ENCODE results near the gene VPS35. TPM values are rescaled to one million over a fixed set of nuclear protein-coding genes. Genes with fewer than 3 reads are reported as not detected.

The VPS35 gene
- total and polyA plus RNA-seq, 10 of the 15 experiments (the other 5 are each of a cell fraction or from before 2014, with no cell fraction given), result 28.5 to 125 (median 60.6) TPM

GRCh38 chr16:46621006-46621933 is 67.7 kb downstream of the VPS35 start, which contains the start of gene SHCBP1 (continued):
- TF ChIP-seq FOXM1 (IDR thresholded peaks at IDR 0.05; ENCODE audit: low read depth, low read length) (no peak), SUZ12 (IDR thresholded peaks at IDR 0.05; ENCODE audit: unreplicated experiment) (no peak), ZZZ3 (IDR thresholded peaks at IDR 0.05; ENCODE audit: control insufficient read depth, insufficient read length, low read depth) (peak; percentile 9), HDGF (IDR thresholded peaks at IDR 0.05) (no peak), WRNIP1 (IDR thresholded peaks at IDR 0.05; ENCODE audit: borderline replicate concordance, low read depth, low read length) (no peak), NRF1 (conservative IDR thresholded peaks at IDR 0.05; ENCODE audit: low read depth, low read length) (no peak), SREBF2 (IDR thresholded peaks at IDR 0.05; ENCODE audit: low read length) (no peak), TARDBP (IDR thresholded peaks at IDR 0.05; ENCODE audit: borderline replicate concordance) (no peak), NFIC (IDR thresholded peaks at IDR 0.05; ENCODE audit: low read depth, low read length) (no peak), MEF2B (IDR thresholded peaks at IDR 0.05; ENCODE audit: partially characterized antibody, poor library complexity, severe bottlenecking) (no peak), MTA3 (IDR thresholded peaks at IDR 0.05; ENCODE audit: borderline replicate concordance, low read length) (no peak), EGR1 (IDR thresholded peaks at IDR 0.05; ENCODE audit: borderline replicate concordance in 1 of 2, low read depth in 2 of 2, low read length in 2 of 2) (no peak), RELA (IDR thresholded peaks at IDR 0.05; ENCODE audit: borderline replicate concordance, partially characterized antibody) (no peak), ZBTB11 (CRISPR knock-in tag; IDR thresholded peaks at IDR 0.05) (no peak), RAD21 (IDR thresholded peaks at IDR 0.05; ENCODE audit: insufficient read depth, low read depth, low read length) (no peak), CEBPB (IDR thresholded peaks at IDR 0.05; ENCODE audit: borderline replicate concordance in 1 of 2, low read depth in 2 of 2, low read length in 2 of 2) (no peak)
- TF ChIP-seq, protein P1, sequence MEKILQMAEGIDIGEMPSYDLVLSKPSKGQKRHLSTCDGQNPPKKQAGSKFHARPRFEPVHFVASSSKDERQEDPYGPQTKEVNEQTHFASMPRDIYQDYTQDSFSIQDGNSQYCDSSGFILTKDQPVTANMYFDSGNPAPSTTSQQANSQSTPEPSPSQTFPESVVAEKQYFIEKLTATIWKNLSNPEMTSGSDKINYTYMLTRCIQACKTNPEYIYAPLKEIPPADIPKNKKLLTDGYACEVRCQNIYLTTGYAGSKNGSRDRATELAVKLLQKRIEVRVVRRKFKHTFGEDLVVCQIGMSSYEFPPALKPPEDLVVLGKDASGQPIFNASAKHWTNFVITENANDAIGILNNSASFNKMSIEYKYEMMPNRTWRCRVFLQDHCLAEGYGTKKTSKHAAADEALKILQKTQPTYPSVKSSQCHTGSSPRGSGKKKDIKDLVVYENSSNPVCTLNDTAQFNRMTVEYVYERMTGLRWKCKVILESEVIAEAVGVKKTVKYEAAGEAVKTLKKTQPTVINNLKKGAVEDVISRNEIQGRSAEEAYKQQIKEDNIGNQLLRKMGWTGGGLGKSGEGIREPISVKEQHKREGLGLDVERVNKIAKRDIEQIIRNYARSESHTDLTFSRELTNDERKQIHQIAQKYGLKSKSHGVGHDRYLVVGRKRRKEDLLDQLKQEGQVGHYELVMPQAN (conservative IDR thresholded peaks at IDR 0.05), result peak; percentile 100
- TF ChIP-seq, protein P2, sequence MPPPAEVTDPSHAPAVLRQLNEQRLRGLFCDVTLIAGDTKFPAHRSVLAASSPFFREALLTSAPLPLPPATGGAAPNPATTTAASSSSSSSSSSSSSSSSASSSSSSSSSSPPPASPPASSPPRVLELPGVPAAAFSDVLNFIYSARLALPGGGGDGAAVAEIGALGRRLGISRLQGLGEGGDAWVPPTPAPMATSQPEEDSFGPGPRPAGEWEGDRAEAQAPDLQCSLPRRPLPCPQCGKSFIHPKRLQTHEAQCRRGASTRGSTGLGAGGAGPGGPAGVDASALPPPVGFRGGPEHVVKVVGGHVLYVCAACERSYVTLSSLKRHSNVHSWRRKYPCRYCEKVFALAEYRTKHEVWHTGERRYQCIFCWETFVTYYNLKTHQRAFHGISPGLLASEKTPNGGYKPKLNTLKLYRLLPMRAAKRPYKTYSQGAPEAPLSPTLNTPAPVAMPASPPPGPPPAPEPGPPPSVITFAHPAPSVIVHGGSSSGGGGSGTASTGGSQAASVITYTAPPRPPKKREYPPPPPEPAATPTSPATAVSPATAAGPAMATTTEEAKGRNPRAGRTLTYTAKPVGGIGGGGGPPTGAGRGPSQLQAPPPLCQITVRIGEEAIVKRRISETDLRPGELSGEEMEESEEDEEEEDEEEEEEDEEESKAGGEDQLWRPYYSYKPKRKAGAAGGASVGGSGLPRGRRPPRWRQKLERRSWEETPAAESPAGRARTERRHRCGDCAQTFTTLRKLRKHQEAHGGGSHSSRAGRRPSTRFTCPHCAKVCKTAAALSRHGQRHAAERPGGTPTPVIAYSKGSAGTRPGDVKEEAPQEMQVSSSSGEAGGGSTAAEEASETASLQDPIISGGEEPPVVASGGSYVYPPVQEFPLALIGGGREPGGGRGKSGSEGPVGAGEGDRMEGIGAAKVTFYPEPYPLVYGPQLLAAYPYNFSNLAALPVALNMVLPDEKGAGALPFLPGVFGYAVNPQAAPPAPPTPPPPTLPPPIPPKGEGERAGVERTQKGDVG (CRISPR knock-in tag; IDR thresholded peaks at IDR 0.05), result no peak

All from GM12878 (cell line).